GM19397 (cell line): ENCODE measurements around the gene UBE2R2.

Experiments used
- ATAC-seq: cut with Tn5 transposase; IDR thresholded peaks from one replicate; pipeline ENCODE4 v1.9.1; 2021; ENCODE audit warnings: mild to moderate bottlenecking, moderate library complexity; ENCODE audit not compliant: unreplicated experiment

The UBE2R2 gene

GRCh38 chr9:33880211-33881089, 63.5 kb downstream of the UBE2R2 start:
- ATAC-seq = no peak

DNA sequence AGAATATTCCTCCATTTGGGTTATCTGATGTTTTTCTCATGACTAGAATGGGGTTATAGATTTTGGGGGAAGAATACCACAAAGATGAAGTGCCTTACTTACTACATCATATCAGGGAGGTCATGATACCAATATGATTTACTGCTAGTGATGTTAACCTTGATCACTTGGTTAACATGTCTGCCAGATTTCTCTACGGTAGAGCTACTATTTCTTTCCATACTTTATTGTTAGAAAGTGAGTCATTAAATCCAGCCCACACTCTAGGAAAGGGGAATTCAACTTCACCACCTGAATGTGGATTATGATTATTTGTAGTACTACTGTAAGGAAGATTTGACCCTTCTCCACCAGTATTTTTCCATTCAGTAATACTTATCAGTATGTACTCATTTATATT, 64.7 kb downstream of the UBE2R2 start:
- ATAC-seq = no peak

DNA sequence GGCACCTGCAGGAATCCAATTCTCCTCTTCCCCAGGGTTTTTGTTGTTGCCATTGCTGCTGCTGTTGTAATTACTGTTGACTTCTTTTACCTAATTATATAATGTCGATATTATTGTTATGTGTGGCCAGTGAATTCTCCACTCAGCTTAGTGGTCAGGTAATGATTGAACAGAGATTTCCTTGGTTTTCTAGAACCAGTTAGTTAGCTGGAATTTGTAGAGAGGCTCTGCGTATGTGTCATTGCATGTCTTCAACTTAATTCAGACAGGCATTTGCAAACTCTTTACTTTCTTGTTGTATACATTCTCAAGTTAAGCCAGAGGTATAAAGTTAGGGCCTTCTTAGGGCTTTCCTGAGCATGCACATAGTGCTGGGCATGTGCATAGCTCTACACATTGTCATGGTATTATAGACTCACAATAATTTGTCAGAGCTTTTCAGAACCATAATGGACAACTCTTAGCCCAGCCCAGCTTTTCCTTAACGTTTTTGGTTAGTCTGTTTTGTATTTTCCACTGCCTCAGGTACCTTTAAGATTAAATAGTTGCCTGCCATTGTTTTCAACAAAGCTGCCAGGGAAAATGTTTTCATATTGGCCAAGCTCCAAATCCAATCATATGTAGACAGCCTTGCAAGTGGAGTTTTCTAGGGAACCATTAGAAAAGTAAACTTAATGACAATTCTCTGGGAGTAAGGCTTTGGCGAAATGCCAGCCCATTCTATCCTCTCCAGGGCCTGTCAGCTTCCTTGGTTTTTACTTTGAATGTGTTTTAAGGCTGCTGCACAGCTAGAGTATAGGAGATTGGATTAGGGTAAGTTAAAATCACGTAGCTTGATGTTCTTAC, 68.1 kb downstream of the UBE2R2 start:
- ATAC-seq = no peak

- ATAC-seq = no peak
These were observed 69.0 kb downstream of the UBE2R2 start for GRCh38 chr9:33885948-33886347.

- ATAC-seq = no peak
These were observed 76.9 kb downstream of the UBE2R2 start for GRCh38 chr9:33893861-33894260.

DNA sequence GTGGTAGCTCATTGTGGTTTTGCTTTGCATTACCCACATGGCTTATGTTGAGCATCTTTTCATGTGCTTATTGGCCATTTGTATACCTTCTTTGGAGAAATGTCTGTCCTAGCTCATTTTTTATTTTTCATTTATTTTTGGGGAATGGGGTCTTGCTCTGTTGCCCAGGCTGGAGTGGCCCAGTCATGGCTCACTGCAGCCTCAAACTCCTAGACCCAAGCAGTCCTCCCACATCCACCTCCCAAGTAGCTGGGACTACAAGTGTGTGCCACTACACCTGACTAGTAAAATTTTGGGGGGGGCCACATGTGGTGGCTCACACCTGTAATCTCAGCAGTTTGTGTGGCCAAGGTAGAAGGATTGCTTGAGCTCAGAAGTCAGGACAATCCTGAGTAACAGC, 77.4 kb downstream of the UBE2R2 start:
- no peak for ATAC-seq

- no peak for ATAC-seq
These were observed 86.3 kb downstream of the UBE2R2 start for GRCh38 chr9:33903157-33903780.

DNA sequence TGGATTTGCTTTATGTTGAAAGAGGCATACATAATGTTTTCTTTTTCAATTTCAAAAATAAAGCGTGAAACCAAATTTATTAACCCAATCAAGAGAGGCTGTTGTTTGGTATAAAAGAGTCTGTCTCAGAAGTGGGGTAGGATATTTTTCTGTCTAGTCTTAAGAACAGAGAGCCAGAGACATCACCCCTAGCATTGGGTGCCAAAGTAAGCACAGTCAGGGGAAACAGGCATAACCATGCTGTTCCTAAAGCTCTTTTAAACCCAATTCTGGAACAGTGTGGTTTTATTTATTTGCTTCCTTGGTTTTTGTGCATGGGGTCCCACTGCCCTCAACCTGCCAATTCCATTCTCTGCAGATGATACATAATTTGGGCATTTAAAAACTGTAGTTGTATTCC, 88.2 kb downstream of the UBE2R2 start:
- ATAC-seq = no peak

GRCh38 chr9:33906769-33907168, 89.8 kb downstream of the UBE2R2 start:
- ATAC-seq = no peak

GRCh38 chr9:33907347-33907746, 90.4 kb downstream of the UBE2R2 start:
- ATAC-seq = no peak

DNA sequence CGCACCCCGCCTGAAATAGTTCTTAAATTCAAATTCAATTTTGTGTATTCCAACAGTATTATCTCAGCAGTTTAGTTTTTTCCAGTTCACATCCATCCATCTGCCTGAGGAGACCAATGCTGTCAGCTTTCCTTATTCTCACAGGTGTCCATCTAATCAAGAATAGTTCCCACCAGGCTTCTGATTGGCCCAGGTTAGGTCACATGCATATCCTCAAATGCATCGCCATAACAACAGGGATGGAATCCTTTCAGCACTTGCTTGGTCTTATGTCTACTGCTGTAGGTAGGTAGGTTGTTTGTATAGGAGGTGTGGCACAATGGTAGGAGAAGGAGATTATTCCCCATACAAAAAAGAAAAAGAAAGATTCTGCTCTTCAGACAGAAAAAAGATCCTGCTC, 91.2 kb downstream of the UBE2R2 start:
- ATAC-seq = no peak

DNA sequence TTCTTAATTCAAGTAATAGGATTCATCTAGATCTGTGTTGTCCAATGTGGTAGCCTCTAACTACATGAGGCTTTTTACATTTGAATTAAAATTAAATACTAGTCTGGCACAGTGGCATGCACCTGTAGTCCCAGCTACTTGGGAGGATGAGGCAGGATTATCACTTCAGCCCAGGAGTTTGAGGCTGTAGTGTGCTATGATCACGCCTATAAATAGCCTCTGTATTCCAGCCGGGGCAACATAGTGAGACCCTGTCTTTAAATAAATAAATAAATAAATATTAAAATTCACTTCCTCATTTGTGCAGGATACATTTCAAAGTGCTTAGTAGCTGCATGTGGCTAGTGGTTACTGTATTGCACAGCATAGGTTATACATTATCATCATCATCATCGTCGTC, 91.8 kb downstream of the UBE2R2 start:
- ATAC-seq = no peak

DNA sequence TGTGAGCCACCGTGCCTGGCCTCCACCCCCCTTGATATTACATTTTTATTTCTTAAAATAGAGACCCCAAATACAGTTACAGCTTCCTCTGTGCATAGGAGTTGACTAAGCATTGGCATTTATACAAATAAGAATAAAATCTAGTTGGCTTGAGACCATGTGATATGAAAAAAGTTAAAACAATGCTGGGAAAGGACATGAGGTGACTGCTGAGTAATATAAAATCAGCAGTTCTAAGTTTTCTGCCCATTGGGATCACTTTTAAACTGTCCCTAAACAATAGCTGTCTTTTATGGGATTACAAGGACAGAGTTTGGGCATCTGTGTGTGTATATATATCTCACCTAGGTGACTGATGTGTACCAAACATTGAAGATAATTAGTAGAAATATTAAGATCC, 96.6 kb downstream of the UBE2R2 start:
- no peak for ATAC-seq

DNA sequence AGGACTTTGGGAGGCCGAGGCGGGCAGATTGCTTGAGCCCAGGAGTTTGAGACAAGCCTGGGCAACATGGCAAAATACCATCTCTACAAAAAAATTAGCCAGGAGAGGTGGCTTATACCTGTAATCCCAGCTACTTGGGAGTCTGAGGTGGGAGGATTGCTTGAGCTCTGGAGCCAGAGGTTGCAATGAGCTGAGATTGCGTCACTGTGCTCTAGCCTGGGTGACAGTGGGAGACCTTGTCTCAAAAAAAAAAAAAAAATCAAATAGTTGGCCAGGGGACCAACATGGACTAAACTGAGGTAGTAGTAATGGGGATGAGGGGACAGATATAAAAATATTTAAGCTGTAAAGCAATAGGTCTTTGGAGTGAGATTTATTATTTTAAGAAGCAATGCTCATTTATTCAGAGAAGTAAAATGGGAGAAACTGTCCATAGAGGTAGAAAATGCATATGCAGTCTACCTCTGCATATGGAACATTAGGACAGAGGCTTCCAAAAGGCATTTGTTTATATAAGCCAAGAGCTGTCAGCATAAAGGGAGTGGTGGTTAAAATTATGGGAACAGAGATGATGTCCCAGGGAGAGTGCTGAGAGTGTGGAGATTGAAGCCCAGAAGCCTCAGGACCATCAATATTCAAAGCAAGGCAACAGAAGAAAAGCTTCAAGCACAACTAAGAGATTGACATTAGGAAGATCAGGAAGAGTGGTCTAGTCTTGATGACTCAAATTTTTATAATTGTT, 98.1 kb downstream of the UBE2R2 start:
- ATAC-seq = no peak

DNA sequence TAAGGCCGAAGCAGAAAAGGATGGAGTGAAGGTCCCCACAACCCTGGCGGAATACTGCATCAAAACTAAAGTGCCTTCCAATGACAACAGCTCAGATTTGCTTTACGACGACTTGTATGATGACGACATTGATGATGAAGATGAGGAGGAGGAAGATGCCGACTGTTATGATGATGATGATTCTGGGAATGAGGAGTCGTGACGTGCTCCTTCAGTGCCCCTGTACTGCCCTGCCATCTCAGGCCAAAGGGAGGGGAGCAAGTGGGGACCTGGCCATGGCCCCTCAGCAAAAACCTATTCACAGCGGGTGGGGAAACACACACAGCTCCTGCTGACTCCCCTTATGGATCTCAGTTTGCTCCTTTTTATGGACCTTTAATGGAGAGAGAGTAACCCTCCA, 100.1 kb downstream of the UBE2R2 start:
- no peak for ATAC-seq

- no peak for ATAC-seq
These were observed 102.4 kb downstream of the UBE2R2 start for GRCh38 chr9:33919276-33919897.

- no peak for ATAC-seq
These were observed 105.3 kb downstream of the UBE2R2 start for GRCh38 chr9:33921967-33922895.

DNA sequence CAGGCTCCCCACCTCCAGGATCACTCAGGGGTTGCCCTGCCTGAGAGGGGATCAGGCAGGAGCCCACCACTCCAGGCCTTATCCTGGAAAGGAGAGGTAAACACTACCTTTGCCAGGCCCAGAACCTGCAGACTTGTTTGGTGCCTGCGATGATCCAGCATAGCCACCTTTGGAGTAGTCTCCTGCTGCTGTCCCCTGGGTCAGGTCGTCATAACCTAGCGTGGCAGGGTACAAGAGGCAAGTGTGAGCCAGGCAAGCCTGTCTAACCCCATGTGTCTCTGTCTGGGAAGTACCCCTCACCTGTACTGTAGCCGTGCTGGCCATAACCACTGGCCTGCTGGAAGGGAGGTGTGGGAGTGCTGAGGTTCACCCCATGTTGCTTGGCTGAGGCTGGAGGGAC, 106.1 kb downstream of the UBE2R2 start:
- ATAC-seq = no peak

DNA sequence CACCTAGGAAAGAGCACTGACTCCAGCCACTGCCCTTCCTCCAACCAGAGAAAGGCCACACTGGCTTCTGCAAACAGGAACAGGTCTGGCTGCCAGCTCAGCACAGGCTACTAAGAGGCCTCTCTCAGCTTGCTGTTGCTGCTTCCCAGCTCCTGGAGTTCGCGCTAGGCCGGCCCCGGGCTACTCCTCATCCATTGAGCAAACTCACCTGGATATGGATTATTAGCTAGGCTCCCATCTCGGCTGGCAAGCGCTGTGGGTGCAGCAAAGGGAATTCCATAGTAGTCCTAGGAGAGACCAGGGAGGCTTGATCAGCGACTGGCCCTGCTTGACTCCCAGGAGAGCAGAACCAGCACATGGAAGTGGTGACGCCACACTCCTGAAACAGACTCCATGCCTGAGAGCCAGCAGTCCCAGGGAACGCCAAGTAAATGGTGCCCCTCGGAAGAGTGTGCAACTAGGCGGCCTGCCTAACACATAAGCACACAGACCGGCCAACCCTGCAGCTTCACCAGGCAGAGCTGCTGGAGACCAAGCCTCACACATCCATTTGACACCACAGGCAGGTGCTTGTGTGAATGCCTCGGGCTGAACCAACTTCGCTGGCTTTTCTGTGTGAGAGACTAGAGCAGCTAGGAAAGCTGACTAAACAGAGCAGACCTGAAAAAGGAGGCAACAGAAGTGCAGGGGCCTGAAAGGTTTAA, 107.2 kb downstream of the UBE2R2 start:
- no peak for ATAC-seq
